SK-N-DZ (cell line): Measurements from ENCODE around the gene PALLD.
A peak's percentile ranks its signal among the peaks of the same experiment; 100 is the strongest.
"Not testable (repeated sequence)": the region's sequence is repeated elsewhere in the genome, so short reads cannot be mapped to it uniquely, and the experiment has no call there.

Experiments
- DNase-seq: peaks from one replicate; pipeline ENCODE4 v3.0.0-alpha.2; 2015; ENCODE audit warnings: low spot score
- small RNA-seq, 2 experiments: library from RNA; depleted of rRNA; stranded (forward); fragments of <200 nt; gene quantifications; one replicate each; pipeline ENCODE3, GENCODE V24; 2014

PALLD gene

GRCh38 chr4:168945291-168945690 lies 448.4 kb downstream of the PALLD start:
- DNase-seq, result peak; percentile 9

GRCh38 chr4:168952821-168953246 lies 456.0 kb downstream of the PALLD start:
- not testable (repeated sequence) for DNase-seq

GRCh38 chr4:168955674-168956073 lies 458.8 kb downstream of the PALLD start:
- no peak for DNase-seq

- DNase-seq, result no peak
Observed at GRCh38 chr4:168960716-168961115, 463.9 kb downstream of the PALLD start.

- DNase-seq, result no peak
Observed at GRCh38 chr4:168972596-168972995, 475.7 kb downstream of the PALLD start.

Small RNA genes lying within 50 kb of the gene (small RNA-seq; reads per million reads assigned to genes)
- gene RF00432, result 0 reads per million in 2 experiments
- gene RNU6-1336P, result 0 reads per million in 2 experiments
- gene RNU6-853P, result 0 reads per million in 2 experiments
